SK-N-MC (cell line): ENCODE data around the gene NCKAP5.

Source experiments
- EZH2 ChIP-seq: fragments of 200-600 bp; sonication (generic); IDR thresholded peaks from one replicate; pipeline ENCODE4 v1.6.1; 2017; ENCODE audit warnings: antibody characterized with exemption
- POLR2AphosphoS5 ChIP-seq: IDR thresholded peaks from 2 replicates; pipeline ENCODE4 v1.6.1; 2012; ENCODE audit warnings: mild to moderate bottlenecking, low read depth, low read length, borderline replicate concordance

DNA sequence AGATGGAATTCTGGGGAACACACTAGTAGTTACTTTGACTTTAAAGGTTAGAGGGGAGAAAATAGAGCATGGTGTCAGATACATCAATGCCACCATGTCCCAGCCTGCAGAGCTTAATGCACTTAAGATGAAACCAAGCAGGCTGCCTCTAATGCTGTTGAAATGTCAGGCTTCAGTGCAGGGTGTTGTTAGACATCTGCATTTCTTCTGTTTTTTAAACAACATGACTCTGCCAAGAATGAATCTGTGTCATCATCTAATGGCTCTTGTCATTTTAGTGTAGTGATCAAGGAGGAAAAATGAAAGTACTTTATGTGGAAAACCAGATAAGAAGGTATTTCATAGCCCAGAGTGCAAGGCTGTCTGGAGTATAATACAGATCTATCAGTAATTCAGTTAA is 928.1 kb downstream of the NCKAP5 start:
- TF ChIP-seq EZH2, result no peak
- TF ChIP-seq POLR2AphosphoS5, result no peak
